Suprapubic skin (tissue), 4 donors: ENCODE measurements around the gene GDPD2.

Source experiments
- POLR2A ChIP-seq, 2 donors: fragments of 450-650 bp; IDR thresholded peaks; one replicate each; pipeline ENCODE4 v1.6.1; 2017; ENCODE audit warnings: antibody characterized with exemption in 2 of 2, mild to moderate bottlenecking in 2 of 2, moderate library complexity in 2 of 2
- POLR2AphosphoS5 ChIP-seq, 3 donors: sonication (generic); formaldehyde crosslinking; IDR thresholded peaks; one replicate each; pipeline ENCODE4 v1.6.1; 2017; ENCODE audit warnings: antibody characterized with exemption in 3 of 3
- TF ChIP-seq, protein P1 (sequence below), 2 donors: fragments of 200-600 bp in 1 of 2; fragments of 450-650 bp in 1 of 2; sonication (generic) in 1 of 2; IDR thresholded peaks; one replicate each; pipeline ENCODE4 v1.5.1; 2016 to 2019; ENCODE audit warnings: antibody characterized with exemption in 2 of 2, mild to moderate bottlenecking in 1 of 2, moderate library complexity in 1 of 2

DNA sequence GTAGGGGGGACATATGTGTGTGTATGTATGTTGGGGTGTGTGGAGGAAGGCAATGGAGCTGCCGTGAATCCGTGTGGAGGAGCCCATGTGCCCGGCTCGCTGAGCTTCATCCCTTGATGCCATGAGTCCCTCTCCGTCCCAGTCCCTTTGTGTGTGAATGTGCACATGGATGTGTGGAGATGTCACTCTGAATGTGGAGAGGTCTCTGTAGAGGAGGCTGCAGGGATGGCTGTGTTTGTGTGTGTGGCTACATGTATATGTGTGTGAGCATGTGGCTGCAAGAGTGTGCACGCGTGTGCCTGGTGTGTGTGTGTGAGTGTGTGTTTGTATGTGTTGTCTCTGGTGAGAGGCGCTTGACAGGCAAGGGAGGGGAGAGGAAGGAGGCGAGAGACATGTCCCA, 22.8 kb downstream of the GDPD2 start:
- no peak for TF ChIP-seq POLR2AphosphoS5 (IDR thresholded peaks at IDR 0.05)
- TF ChIP-seq, protein P1, sequence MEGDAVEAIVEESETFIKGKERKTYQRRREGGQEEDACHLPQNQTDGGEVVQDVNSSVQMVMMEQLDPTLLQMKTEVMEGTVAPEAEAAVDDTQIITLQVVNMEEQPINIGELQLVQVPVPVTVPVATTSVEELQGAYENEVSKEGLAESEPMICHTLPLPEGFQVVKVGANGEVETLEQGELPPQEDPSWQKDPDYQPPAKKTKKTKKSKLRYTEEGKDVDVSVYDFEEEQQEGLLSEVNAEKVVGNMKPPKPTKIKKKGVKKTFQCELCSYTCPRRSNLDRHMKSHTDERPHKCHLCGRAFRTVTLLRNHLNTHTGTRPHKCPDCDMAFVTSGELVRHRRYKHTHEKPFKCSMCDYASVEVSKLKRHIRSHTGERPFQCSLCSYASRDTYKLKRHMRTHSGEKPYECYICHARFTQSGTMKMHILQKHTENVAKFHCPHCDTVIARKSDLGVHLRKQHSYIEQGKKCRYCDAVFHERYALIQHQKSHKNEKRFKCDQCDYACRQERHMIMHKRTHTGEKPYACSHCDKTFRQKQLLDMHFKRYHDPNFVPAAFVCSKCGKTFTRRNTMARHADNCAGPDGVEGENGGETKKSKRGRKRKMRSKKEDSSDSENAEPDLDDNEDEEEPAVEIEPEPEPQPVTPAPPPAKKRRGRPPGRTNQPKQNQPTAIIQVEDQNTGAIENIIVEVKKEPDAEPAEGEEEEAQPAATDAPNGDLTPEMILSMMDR (IDR thresholded peaks at IDR 0.05) = no peak
- TF ChIP-seq POLR2A (IDR thresholded peaks at IDR 0.05) = no peak
